ENCODE measurements around the gene DCUN1D1. TPM values are rescaled to one million over a fixed set of nuclear protein-coding genes. Genes with fewer than 3 reads are reported as not detected.

The DCUN1D1 gene
- total and polyA plus RNA-seq, 12 donors: 5.5 to 51.9 (median 33.6) TPM

GRCh38 chr3:182973047-182973446 lies 7.3 kb downstream of the DCUN1D1 start:
- H3K4me1 ChIP-seq (replicated peaks in 1 of 2): peaks cover 6 to 24% of the 10 kb centered on the region in 2 donors
- intact Hi-C loops (cut with DNase I): no loop called here
- WGBS, 4 donors: 95 to 97% (median 96%) methylated on average over 5 of the region's 5 CpGs
- TF ChIP-seq POLR2A (IDR thresholded peaks at IDR 0.05): no peak
- no peak for TF ChIP-seq CTCF (IDR thresholded peaks at IDR 0.05)
- H3K27ac ChIP-seq: no peak overlapping the region
- H3K9me3 ChIP-seq (replicated peaks in 1 of 3): no peaks in the 10 kb centered on the region
- no peak for DNase-seq
- H3K4me3 ChIP-seq: no peak overlapping the region
- H3K27me3 ChIP-seq: no peaks in the 10 kb centered on the region
- H3K36me3 ChIP-seq (replicated peaks in 1 of 2): no peaks in the 10 kb centered on the region

GRCh38 chr3:182972387-182972786 lies 8.0 kb downstream of the DCUN1D1 start:
- Histone ChIP-seq H3K4me3 (no peak overlapping the region), H3K27ac (no peak overlapping the region), H3K36me3 (replicated peaks in 1 of 2) (no peaks in the 10 kb centered on the region), H3K4me1 (replicated peaks in 1 of 2) (peaks cover 13 to 31% of the 10 kb centered on the region in 2 donors), H3K9me3 (replicated peaks in 1 of 3) (no peaks in the 10 kb centered on the region), H3K27me3 (no peaks in the 10 kb centered on the region)
- intact Hi-C loops (cut with DNase I): no loop called here
- TF ChIP-seq CTCF (IDR thresholded peaks at IDR 0.05) (no peak), POLR2A (IDR thresholded peaks at IDR 0.05) (no peak)
- WGBS, 4 donors: 87 to 94% (median 91%) methylated on average over 6 of the region's 6 CpGs
- DNase-seq: no peak

GRCh38 chr3:182971637-182972036 lies 8.7 kb downstream of the DCUN1D1 start:
- H3K4me3 ChIP-seq: no peak overlapping the region
- H3K9me3 ChIP-seq (replicated peaks in 1 of 3): no peaks in the 10 kb centered on the region
- H3K4me1 ChIP-seq (replicated peaks in 1 of 2): peaks cover 14 to 30% of the 10 kb centered on the region in 2 donors
- no peaks in the 10 kb centered on the region for H3K27me3 ChIP-seq
- TF ChIP-seq POLR2A (IDR thresholded peaks at IDR 0.05) (no peak), CTCF (IDR thresholded peaks at IDR 0.05) (no peak)
- no peak overlapping the region for H3K27ac ChIP-seq
- intact Hi-C loops (cut with DNase I): no loop called here
- no peak for DNase-seq
- no peaks in the 10 kb centered on the region for H3K36me3 ChIP-seq (replicated peaks in 1 of 2)
- 65 to 72% (median 69%) methylated on average over 2 of the region's 2 CpGs for WGBS, 4 donors

GRCh38 chr3:182970811-182971418 lies 9.4 kb downstream of the DCUN1D1 start:
- peaks cover 14 to 28% of the 10 kb centered on the region in 2 donors for H3K4me1 ChIP-seq (replicated peaks in 1 of 2)
- H3K27ac ChIP-seq: no peak overlapping the region
- no peak overlapping the region for H3K4me3 ChIP-seq
- TF ChIP-seq POLR2A (IDR thresholded peaks at IDR 0.05): no peak
- WGBS, 4 donors: 85 to 89% (median 87%) methylated on average over 3 of the region's 3 CpGs
- H3K9me3 ChIP-seq (replicated peaks in 1 of 3): no peaks in the 10 kb centered on the region
- H3K27me3 ChIP-seq: no peaks in the 10 kb centered on the region
- intact Hi-C loops (cut with DNase I): no loop called here
- no peak for DNase-seq
- H3K36me3 ChIP-seq (replicated peaks in 1 of 2): no peaks in the 10 kb centered on the region

GRCh38 chr3:182969853-182970252 lies 10.5 kb downstream of the DCUN1D1 start:
- Histone ChIP-seq H3K4me3 (no peak overlapping the region), H3K4me1 (replicated peaks in 1 of 2) (peaks cover 14 to 28% of the 10 kb centered on the region in 2 donors), H3K27me3 (no peaks in the 10 kb centered on the region), H3K36me3 (replicated peaks in 1 of 2) (no peaks in the 10 kb centered on the region), H3K27ac (no peak overlapping the region), H3K9me3 (replicated peaks in 1 of 3) (no peaks in the 10 kb centered on the region)
- intact Hi-C loops (cut with DNase I): no loop called here
- TF ChIP-seq POLR2A (IDR thresholded peaks at IDR 0.05) (no peak), CTCF (IDR thresholded peaks at IDR 0.05) (no peak)
- DNase-seq: no peak
- 90 to 98% (median 97%) methylated on average over 7 of the region's 7 CpGs for WGBS, 4 donors
